GM19239 (cell line): Measurements from ENCODE around the gene C1QL4.
"Not testable (repeated sequence)": the region's sequence is repeated elsewhere in the genome, so short reads cannot be mapped to it uniquely, and the experiment has no call there.

ENCODE experiments used
- DNase-seq: peaks from one replicate; pipeline ENCODE4 v3.0.0; 2011; ENCODE audit warnings: low spot score; ENCODE audit not compliant: insufficient read length
- FAIRE-seq: peaks from 2 replicates; lab custom pipeline; 2011; peaks lifted over from hg19 to GRCh38; lab: Jason Lieb, UNC

Gene C1QL4

GRCh38 chr12:49336645-49337584 is at the start of gene C1QL4:
Gene C1QL4 (minus strand): TSS chr12:49337188. CDS start chr12:49336477, 711 bp downstream.
- FAIRE-seq (peak; percentile 11), DNase-seq (peak; percentile 92)

GRCh38 chr12:49380184-49380583 is 43.2 kb upstream of the C1QL4 start:
- FAIRE-seq, DNase-seq: not testable (repeated sequence)

GRCh38 chr12:49377386-49377785 is 40.4 kb upstream of the C1QL4 start:
- FAIRE-seq (peak; percentile 55), DNase-seq (no peak)

- DNase-seq: no peak
- FAIRE-seq: no peak
Measured at GRCh38 chr12:49375406-49375805, 38.4 kb upstream of the C1QL4 start.

GRCh38 chr12:49370539-49370938 is 33.6 kb upstream of the C1QL4 start:
- no peak for DNase-seq
- no peak for FAIRE-seq

- DNase-seq: no peak
- peak; percentile 87 for FAIRE-seq
Measured at GRCh38 chr12:49369411-49370145, 32.6 kb upstream of the C1QL4 start.

GRCh38 chr12:49368240-49368600 is 31.2 kb upstream of the C1QL4 start:
- no peak for DNase-seq

GRCh38 chr12:49367381-49368239 is 30.6 kb upstream of the C1QL4 start, which contains the start of gene SPATS2:
Gene SPATS2 (plus strand): TSS chr12:49367462. CDS start chr12:49461013, 93,551 bp downstream.
- FAIRE-seq: no peak
- DNase-seq: no peak

More at GRCh38 chr12:49368240-49368600, 31.2 kb upstream of the C1QL4 start:
- FAIRE-seq: peak; percentile 83

- DNase-seq (peak; percentile 74), FAIRE-seq (peak; percentile 77)
Measured at GRCh38 chr12:49366652-49367380, 29.8 kb upstream of the C1QL4 start.

GRCh38 chr12:49366096-49366651 is 29.2 kb upstream of the C1QL4 start:
- no peak for FAIRE-seq
- no peak for DNase-seq

- DNase-seq (no peak), FAIRE-seq (no peak)
Measured at GRCh38 chr12:49365542-49365941, 28.6 kb upstream of the C1QL4 start.

- DNase-seq (no peak), FAIRE-seq (no peak)
Measured at GRCh38 chr12:49364989-49365388, 28.0 kb upstream of the C1QL4 start.

- no peak for DNase-seq
- FAIRE-seq: no peak
Measured at GRCh38 chr12:49362077-49362476, 25.1 kb upstream of the C1QL4 start.

GRCh38 chr12:49359671-49360070 is 22.7 kb upstream of the C1QL4 start:
- FAIRE-seq (no peak), DNase-seq (no peak)

- no peak for DNase-seq
- peak; percentile 84 for FAIRE-seq
Measured at GRCh38 chr12:49358483-49359141, 21.6 kb upstream of the C1QL4 start.

- FAIRE-seq: no peak
- DNase-seq: no peak
Measured at GRCh38 chr12:49357103-49357678, 20.2 kb upstream of the C1QL4 start.

GRCh38 chr12:49355913-49356312 is 18.9 kb upstream of the C1QL4 start:
- no peak for DNase-seq
- FAIRE-seq: no peak

- FAIRE-seq (no peak), DNase-seq (no peak)
Measured at GRCh38 chr12:49352351-49352750, 15.4 kb upstream of the C1QL4 start.
